Measurements from ENCODE around the gene COPS4. TPM values are rescaled to one million over a fixed set of nuclear protein-coding genes. Genes with fewer than 3 reads are reported as not detected.

Gene COPS4
- total and polyA plus RNA-seq, 10 of the 15 experiments (the other 5 are each of a cell fraction or from before 2014, with no cell fraction given) = 34.2 to 159 (median 66.7) TPM

GRCh38 chr4:83010522-83011318 is 24.3 kb upstream of the COPS4 start, which contains the start of gene LIN54 (continued):
- no peak for TF ChIP-seq RELB (IDR thresholded peaks at IDR 0.05; ENCODE audit: low read depth)
- no peak for TF ChIP-seq ZSCAN29 (IDR thresholded peaks at IDR 0.05)
- TF ChIP-seq TCF12 (IDR thresholded peaks at IDR 0.05; ENCODE audit: low read depth, low read length) = 0 out of 2 replicates have a peak, but pooled peaks have one; percentile 21
- TF ChIP-seq SMARCA5 (IDR thresholded peaks at IDR 0.05) = no peak
- TF ChIP-seq KAT2A (conservative IDR thresholded peaks at IDR 0.05; ENCODE audit: control insufficient read depth, low read depth, low read length) = no peak
- TF ChIP-seq RBBP5 (conservative IDR thresholded peaks at IDR 0.05) = no peak
- TF ChIP-seq SMAD1 (IDR thresholded peaks at IDR 0.05; ENCODE audit: low read depth, partially characterized antibody) = no peak
- TF ChIP-seq FOXM1 (IDR thresholded peaks at IDR 0.05; ENCODE audit: low read depth, low read length) = no peak
- TF ChIP-seq TCF7 (IDR thresholded peaks at IDR 0.05; ENCODE audit: borderline replicate concordance) = no peak
- no peak for TF ChIP-seq PKNOX1 (IDR thresholded peaks at IDR 0.05)
- TF ChIP-seq ZNF207 (IDR thresholded peaks at IDR 0.05; ENCODE audit: borderline replicate concordance) = no peak
- TF ChIP-seq USF1 (IDR thresholded peaks at IDR 0.05; ENCODE audit: borderline replicate concordance, extremely low read length, insufficient read depth, low read depth, low read length) = no peak
- TF ChIP-seq SPI1 (IDR thresholded peaks at IDR 0.05; ENCODE audit: borderline replicate concordance, insufficient read depth, low read depth, low read length) = no peak
- no peak for TF ChIP-seq ZNF24 (IDR thresholded peaks at IDR 0.05)
- peak; percentile 41; the same call in 1 of the 2 replicates for TF ChIP-seq CBX5 (IDR thresholded peaks at IDR 0.05; ENCODE audit: low read depth)
- no peak for TF ChIP-seq SP1 (IDR thresholded peaks at IDR 0.05; ENCODE audit: low read depth, low read length)
- no peak for TF ChIP-seq BACH1 (IDR thresholded peaks at IDR 0.05; ENCODE audit: borderline replicate concordance)
- no peak for TF ChIP-seq PBX3 (IDR thresholded peaks at IDR 0.05; ENCODE audit: insufficient replicate concordance, low read depth, low read length)
- no peak for TF ChIP-seq CBFB (IDR thresholded peaks at IDR 0.05; ENCODE audit: low read depth)
- no peak for TF ChIP-seq ZNF217 (IDR thresholded peaks at IDR 0.05)
- TF ChIP-seq CHD4 (IDR thresholded peaks at IDR 0.05) = no peak
- no peak for TF ChIP-seq SMC3 (IDR thresholded peaks at IDR 0.05; ENCODE audit: borderline replicate concordance, low read length)
- TF ChIP-seq WRNIP1 (IDR thresholded peaks at IDR 0.05; ENCODE audit: borderline replicate concordance, low read depth, low read length) = no peak
- TF ChIP-seq CEBPZ (IDR thresholded peaks at IDR 0.05; ENCODE audit: low read depth, low read length) = no peak

All from GM12878 (cell line).